HG03457 (cell line): ENCODE data around the gene PLEKHG7.
"Not testable (repeated sequence)": the region's sequence is repeated elsewhere in the genome, so short reads cannot be mapped to it uniquely, and the experiment has no call there.

Experiments
- ATAC-seq: cut with Tn5 transposase; IDR thresholded peaks from one replicate; pipeline ENCODE4 v1.9.1; 2021; ENCODE audit warnings: moderate number of reproducible peaks; ENCODE audit not compliant: unreplicated experiment

Gene PLEKHG7

GRCh38 chr12:92743026-92743425, 40.2 kb downstream of the PLEKHG7 start:
- ATAC-seq = no peak

- ATAC-seq = no peak
These were observed 43.2 kb downstream of the PLEKHG7 start for GRCh38 chr12:92745856-92746550.

- ATAC-seq = no peak
These were observed 44.4 kb downstream of the PLEKHG7 start for GRCh38 chr12:92747151-92747550.

- ATAC-seq = not testable (repeated sequence)
These were observed 46.9 kb downstream of the PLEKHG7 start for GRCh38 chr12:92749691-92750090.

GRCh38 chr12:92753976-92754885, 51.4 kb downstream of the PLEKHG7 start:
- ATAC-seq = no peak

GRCh38 chr12:92756898-92757596, 54.3 kb downstream of the PLEKHG7 start:
- no peak for ATAC-seq

- ATAC-seq = no peak
These were observed 54.9 kb downstream of the PLEKHG7 start for GRCh38 chr12:92757597-92758121.

GRCh38 chr12:92759634-92760268, 57.0 kb downstream of the PLEKHG7 start:
- no peak for ATAC-seq

GRCh38 chr12:92762773-92763172, 60.0 kb downstream of the PLEKHG7 start:
- ATAC-seq = no peak

- ATAC-seq = no peak
These were observed 62.0 kb downstream of the PLEKHG7 start for GRCh38 chr12:92764831-92765230.

GRCh38 chr12:92765871-92766270, 63.1 kb downstream of the PLEKHG7 start:
- ATAC-seq = no peak

- ATAC-seq = peak; percentile 73
These were observed 66.5 kb downstream of the PLEKHG7 start for GRCh38 chr12:92769124-92769901.

GRCh38 chr12:92771001-92771400, 68.2 kb downstream of the PLEKHG7 start:
- no peak for ATAC-seq

- ATAC-seq = no peak
These were observed 72.6 kb downstream of the PLEKHG7 start for GRCh38 chr12:92775416-92775815.

- no peak for ATAC-seq
These were observed 75.7 kb downstream of the PLEKHG7 start for GRCh38 chr12:92778525-92778924.

GRCh38 chr12:92779902-92780301, 77.1 kb downstream of the PLEKHG7 start:
- ATAC-seq = no peak

GRCh38 chr12:92784356-92784755, 81.6 kb downstream of the PLEKHG7 start:
- no peak for ATAC-seq

- peak; percentile 85 for ATAC-seq
These were observed 82.2 kb downstream of the PLEKHG7 start for GRCh38 chr12:92784797-92785562.

- ATAC-seq = no peak
These were observed 82.8 kb downstream of the PLEKHG7 start for GRCh38 chr12:92785563-92785950.
